HG03097 (cell line): ENCODE results near the gene INSYN1.
"Not testable (repeated sequence)": the region's sequence is repeated elsewhere in the genome, so short reads cannot be mapped to it uniquely, and the experiment has no call there.

Experiments
- ATAC-seq: cut with Tn5 transposase; IDR thresholded peaks from one replicate; pipeline ENCODE4 v1.9.1; 2021; ENCODE audit not compliant: unreplicated experiment, low FRiP score

The INSYN1 gene, protein sequence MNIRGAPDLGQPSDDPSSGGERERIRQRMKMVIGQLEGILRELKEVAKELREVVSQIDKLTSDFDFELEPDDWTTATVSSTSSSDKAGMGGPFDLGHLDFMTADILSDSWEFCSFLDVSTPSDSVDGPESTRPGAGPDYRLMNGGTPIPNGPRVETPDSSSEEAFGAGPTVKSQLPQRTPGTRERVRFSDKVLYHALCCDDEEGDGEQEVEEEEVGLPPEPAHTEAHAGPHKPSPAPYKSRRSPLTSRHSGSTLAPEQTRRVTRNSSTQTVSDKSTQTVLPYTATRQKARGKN

GRCh38 chr15:73753250-73754130 lies at the start of gene INSYN1:
Gene INSYN1, minus strand, starts transcription at chr15:73753351. Its CDS starts 2,221 bp downstream, at chr15:73751130.
- no peak for ATAC-seq

- ATAC-seq = no peak
Observed at GRCh38 chr15:73802431-73803041, 49.4 kb upstream of the INSYN1 start.

DNA sequence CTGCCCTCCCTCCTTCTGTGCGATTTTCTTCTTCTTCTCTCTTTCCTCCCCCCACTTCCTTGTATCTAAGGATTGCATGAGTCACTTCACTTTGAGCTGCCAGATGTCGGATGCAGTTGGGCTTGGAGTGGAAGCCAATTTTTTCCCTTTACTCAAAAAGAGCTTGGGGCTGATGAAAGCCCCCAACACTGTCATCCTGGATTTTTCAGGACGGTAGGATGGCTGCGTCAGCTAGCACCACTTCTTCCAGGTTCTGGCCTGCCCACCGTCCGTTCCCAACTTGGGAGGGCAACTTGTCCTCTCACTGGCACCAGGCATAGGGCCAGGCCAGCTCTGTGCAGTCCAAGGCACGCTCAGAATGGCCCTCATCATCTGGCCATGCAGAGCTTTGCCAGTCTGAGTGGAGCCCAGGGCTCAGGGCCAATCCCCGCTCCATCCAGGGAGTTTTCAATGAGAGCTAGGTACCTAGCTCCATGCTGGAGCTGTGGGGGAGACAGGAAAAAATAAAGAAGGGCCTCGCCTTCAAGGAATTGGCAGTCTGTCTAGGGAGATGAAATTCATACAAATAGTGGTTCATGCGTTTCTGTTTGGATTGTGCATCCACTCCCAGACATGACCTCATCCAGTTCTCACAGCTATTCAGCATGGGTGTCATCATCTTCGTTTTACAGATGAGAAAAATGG lies 47.7 kb upstream of the INSYN1 start:
- ATAC-seq = no peak

DNA sequence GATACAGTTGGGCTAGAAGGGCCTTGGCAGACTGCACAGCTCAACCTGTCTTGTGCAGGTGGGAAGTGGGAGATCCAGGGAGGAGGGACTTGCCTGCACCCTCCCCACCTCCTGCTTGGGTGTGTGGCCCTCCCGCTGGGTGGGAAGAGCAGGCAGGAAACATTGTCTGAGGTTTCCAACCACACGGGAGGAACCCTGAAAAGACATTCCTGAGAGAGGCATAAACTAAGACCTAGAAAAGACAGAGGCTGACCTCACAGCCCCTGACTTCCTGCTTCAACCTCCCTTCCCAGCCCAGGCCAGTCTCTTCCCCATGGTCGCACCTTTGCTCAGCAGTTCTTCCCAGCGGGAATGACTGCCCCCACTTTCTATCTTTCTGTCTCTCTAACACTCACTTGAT lies 46.3 kb upstream of the INSYN1 start:
- ATAC-seq = no peak

- no peak for ATAC-seq
Observed at GRCh38 chr15:73797366-73798158, 44.4 kb upstream of the INSYN1 start.

DNA sequence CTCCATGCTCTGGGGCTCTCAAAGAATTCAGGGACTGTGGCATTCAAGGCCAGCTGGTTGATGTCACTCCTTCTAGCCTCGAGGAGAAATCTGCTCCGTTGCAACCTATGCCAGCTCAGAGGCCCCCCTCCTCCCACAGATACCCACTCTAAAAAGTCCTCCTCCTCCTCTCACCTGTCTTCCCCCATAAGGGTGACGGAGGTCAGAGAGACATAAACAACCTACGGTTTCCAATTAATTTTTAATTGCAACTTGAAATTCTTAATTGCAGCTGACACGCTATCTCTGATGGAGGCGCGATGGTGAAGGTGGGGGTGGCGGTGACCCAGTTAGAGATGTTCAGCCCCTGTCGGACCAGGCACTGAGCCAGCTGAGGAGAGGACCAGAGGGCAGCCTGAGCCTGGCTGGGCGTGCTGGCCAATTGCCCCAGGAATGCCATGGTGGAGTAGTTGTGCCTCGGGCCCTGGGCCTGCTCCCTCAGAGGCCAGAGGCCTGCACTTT lies 43.2 kb upstream of the INSYN1 start:
- no peak for ATAC-seq

DNA sequence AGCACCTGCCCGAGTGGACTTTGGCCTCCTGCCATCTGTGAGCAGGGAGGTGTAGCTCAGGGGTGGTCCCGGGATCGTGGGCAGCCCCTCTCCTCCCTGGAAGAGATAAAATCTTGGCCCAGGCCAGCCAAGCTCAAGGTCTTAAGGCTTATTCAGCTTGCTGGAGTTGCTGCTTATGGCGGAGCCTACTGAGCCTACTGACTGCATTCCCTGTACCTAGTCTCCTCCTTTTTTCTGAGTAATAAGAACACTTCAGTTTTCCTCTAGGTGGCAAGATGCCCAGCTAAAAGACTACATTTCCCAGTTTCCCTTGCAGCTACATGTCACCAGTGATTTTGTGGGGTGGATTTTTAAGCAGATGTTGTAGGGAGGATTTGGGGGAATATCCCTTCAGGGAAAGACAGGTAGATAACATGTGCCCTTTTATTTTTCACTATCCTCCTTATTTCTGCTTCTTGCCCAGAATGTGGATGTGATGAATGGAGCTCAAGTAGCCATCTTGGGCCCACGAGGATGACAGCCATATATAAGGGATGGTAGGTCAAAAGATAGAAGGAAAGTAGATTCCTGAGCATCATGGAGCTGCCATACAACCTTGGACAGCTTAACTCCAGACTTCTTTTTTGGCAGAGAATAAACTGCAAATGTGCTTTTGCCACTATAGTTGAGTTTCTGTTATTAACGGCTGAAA lies 41.4 kb upstream of the INSYN1 start:
- ATAC-seq = no peak

DNA sequence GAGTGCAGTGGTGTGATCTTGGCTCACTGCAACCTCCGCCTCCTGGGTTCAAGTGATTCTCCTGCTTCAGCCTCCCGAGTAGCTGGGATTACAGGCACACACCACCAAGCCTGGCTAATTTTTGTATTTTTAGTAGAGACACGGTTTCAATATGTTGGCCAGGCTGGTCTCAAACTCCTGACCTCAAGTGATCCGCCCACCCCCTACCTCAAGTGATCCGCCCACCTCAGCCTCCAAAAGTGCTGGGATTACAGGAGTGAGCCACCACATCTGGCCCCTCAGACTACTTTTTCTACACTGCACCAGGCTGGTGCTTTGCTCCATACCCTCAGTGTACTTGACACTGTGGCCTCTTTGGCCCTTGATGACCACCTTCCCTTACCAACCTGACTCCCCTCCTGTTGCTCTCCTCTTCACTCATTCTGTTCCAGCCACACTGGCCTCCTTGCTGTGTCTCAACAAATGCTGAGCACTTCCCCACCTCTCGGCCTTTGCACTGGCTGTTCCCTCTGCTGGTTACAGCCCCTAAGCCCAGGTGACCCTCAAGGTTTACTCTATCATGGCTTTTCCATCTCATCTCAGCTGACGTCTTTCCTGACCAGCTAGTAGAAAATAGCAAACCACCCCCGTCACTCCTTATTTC lies 39.9 kb upstream of the INSYN1 start:
- ATAC-seq = not testable (repeated sequence)

- ATAC-seq = no peak
Observed at GRCh38 chr15:73792415-73792814, 39.3 kb upstream of the INSYN1 start.

DNA sequence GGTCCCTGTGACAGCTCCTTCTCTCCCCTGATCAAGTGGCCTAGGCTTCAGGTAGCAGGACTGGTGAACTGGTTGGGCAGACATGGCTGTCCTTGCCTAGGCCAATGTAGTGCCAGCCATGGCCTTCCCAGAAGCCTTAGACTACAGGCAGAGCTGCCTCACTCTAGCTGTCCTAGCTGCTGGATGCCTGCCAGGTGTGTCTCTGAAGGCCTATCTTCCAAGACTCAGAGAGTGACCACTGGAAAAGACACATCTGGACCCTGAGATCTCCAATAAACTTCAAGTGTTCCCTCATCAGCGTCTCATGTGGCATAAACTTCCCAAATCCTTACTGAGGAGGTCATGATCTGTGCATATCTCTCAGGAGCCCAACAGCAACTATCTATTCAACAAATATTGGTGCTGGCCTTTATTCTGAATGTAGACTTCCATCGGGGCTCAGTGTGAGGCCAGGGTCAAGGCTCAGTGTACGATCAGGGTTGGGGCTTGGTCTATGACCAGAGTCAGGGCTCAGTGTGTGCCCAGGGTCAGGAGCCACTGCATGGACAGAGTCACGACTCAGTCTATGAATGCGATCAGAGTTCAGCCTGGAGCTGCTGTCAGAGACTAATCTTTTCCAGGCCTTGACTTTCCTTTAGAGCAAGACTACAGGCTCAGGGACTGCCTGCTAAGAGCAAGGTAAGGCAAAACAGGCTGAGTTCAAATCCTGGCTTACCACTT lies 36.5 kb upstream of the INSYN1 start:
- no peak for ATAC-seq

GRCh38 chr15:73787621-73788020 lies 34.5 kb upstream of the INSYN1 start:
- no peak for ATAC-seq

DNA sequence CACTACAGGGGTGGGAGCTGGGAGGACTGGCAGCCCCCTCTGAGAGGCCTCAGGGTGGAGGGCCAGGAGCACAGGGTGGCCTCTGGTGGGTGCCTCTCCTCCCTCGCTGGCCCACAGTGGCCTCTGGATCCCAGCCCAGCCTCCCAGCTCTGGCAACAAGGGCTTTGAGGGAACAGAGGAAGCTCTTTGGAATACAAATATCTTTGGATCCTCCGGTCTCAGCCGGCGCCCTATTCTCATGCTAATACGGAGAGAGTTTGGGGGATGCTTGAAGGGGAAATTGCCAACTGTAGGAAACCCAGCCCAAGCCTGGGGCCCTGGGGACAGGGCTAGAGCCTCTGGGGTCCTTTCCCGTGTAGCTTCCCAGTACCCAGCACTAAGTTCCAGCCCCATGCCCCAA lies 33.4 kb upstream of the INSYN1 start:
- ATAC-seq = no peak

- ATAC-seq = not testable (repeated sequence)
Observed at GRCh38 chr15:73785256-73786014, 32.3 kb upstream of the INSYN1 start.

DNA sequence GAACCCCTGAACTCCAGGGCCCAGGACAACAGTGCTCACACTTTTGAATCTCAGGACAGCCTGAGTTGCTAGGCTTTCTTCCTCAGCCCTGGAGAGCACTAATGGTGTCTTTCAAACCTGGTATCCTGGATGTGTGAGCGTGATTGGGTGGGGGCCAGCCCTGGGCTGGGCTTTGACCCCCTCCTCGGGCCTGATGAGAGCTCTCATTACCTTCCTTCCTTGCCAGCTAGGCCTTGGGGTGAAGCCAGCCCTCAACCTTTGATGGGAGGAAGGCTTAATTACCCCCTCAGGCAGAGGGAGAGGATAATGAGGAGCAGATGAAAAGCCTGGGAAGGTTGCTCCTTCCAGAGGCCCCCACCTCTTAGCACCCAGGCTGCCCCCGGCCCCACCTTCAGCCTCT lies 31.1 kb upstream of the INSYN1 start:
- ATAC-seq = no peak

DNA sequence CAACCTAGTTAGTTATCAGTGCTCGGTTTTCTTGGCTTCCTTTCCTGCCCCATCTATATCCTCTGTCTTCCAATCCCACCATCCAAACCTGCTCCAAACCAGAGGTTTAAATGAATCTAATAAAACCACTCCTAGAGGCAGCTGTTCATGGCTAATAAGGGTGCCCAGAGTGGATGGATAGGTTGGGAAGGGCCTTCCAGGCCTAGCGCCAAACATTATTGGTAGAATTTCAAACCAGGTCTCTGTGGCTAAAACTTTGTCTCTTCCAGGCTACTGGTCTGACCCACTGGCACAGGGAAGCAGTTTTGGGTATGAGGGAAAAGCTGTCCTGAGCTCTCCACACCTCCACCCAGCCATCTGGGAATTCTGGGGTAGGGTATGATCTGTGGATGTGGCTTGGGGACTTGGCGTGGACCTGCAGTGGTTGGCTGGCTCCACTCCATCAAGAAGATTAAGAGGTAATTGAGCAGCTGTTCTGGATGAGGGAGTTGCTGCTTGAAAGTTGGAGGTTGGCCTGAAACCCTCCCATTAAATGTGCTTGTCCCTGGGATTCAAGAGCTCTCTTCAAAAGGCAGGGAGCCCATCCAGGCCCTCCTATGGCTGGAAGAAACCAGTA lies 29.3 kb upstream of the INSYN1 start:
- no peak for ATAC-seq

DNA sequence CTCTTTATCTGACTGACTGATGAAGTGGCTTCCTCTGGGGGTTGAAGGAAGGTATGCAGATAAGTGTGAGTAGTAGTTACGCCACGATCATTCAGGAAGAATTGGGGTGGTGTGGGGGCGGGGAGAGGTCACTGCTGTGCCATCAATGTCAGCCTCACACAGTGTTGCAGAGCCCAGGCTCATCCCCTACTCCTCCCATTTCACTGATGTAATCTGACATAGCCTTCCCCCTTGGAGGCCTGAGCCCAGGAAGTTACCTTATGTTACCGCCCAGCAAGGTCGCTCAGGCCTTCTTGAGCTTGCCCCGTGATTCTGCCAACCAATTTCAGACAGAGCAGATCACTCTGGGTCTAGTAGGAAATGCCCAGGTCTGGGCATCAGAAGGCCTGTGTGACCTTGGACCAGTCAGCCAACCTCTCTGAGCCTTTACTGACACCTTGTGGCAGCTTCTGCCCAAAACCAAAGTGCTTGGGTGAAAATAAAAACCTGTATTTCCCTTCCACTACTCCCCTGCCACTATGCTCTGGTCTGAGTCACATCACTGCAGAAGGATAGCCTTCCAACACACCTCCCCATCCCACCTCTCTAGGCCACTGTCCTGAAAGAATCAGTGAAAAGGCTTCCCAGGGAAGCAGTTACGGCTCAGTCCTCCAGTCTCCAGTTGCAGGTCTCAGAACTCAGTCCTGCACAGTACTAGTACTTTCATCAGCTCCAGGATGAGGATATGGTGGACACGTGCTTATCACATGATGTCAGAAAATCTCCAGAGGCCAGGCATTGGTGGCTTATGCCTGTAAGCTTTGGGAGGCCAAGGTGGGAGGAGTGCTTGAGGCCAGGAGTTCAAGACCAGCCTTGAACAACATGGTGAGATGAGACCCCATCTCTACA lies 28.1 kb upstream of the INSYN1 start:
- no peak for ATAC-seq
